ENCODE data around the gene INPP5A.

The INPP5A gene

DNA sequence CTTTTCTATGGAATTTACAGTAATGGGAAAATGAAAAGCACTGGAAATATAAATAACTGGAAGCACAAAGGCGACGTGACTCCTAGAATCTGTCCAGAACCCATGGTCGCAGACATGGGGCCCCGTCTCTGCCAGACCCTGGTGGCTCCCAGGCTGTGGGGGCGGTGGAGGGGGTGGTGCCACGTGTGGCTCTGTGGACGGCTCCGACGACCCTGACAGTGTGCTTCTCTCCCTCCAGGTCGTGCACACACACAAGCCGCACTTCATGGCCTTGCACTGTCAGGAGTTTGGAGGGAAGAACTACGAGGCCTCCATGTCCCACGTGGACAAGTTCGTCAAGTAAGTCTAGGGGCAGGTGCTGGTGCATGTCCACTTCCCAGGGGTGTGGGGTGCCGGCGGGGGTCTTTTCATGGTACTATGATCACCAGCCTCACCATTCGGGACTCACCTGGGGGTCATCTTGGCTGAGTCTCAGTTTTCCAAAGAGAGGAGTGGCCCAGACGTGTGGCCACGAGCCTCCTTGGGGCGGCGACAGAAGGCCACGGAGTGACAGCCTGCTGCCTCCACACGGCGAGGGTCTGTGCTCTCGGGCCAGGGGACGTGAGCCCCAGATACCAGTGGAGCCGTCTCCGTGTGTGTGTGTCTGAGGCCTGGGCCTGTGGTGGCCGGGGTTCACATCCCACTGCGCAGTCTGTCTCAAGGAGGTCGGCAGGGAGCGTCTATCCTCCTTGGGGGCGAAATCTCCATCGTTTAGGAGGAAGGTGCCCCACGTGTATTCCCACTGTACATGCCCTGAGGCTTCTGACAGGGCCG, 108.2 kb downstream of the INPP5A start:
- DNase-seq (ENCODE audit: low spot score), result no peak
- no peak for TF ChIP-seq CTCF (IDR thresholded peaks at IDR 0.05; ENCODE audit: borderline replicate concordance, control extremely low read depth, extremely low read depth, insufficient read depth, missing control alignments)
- in situ Hi-C loops (cut with MboI; ENCODE audit: low sequenced_read_pairs, unreplicated experiment), result loop anchor here (25.0 kb wide), 1 partner anchor 434 kb away; no protein-coding TSS in a partner anchor

DNA sequence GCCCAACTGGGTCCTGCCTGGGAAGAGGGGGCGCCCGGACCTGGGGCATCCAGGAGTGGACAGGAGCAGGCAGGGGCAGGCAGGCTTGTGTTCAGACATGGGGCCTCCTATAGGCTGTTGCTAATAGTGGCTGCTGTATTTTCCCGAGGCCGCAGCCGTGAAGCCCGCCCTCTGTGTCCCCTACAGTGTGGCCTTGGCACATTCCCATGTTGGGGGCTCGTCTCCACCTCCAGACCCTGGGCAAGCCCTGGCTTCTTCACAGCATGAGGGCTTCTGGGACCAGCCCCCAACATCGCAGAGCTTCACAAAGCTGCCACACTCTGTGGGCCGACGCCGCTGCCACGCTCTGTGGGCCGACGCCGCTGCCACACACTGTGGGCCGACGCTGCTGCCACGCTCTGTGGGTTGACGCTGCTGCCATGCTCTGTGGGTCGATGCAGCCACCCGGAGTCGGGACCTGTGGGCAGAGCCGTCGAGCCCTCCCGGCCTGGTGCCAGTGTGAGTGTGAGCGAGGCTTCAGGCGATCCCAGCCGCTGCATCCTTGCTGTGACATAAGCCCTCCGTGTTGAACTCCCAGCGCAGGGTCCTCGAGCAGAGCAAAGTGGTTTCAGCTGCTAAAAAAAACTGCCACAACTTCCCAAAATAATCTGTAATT, 109.0 kb downstream of the INPP5A start:
- TF ChIP-seq CTCF (IDR thresholded peaks at IDR 0.05; ENCODE audit: borderline replicate concordance, control extremely low read depth, extremely low read depth, insufficient read depth, missing control alignments), result no peak
- in situ Hi-C loops (cut with MboI; ENCODE audit: low sequenced_read_pairs, unreplicated experiment), result loop anchor here (25.0 kb wide), 1 partner anchor 434 kb away; no protein-coding TSS in a partner anchor
- DNase-seq (ENCODE audit: low spot score), result no peak

DNA sequence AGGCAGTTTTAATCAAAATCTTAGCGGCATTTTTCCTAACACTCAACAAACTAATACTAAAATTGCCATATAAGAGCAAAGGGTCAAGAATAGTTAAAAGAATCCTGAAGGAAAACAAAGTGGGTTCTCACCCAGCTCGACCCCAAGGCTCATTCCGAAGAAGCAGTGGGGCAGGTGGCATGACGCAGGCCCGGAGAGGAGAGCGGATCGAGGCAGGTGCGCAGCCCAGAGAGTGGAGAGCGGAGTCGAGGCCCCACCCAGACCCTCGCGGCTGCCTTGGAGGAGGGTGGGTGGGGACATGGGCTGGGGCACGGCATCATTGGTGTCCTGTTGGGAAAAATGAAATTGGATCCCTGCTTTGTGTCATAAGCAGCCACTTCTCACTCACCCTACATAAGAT, 109.8 kb downstream of the INPP5A start:
- in situ Hi-C loops (cut with MboI; ENCODE audit: low sequenced_read_pairs, unreplicated experiment), result loop anchor here (25.0 kb wide), 1 partner anchor 435 kb away; no protein-coding TSS in a partner anchor
- TF ChIP-seq CTCF (IDR thresholded peaks at IDR 0.05; ENCODE audit: borderline replicate concordance, control extremely low read depth, extremely low read depth, insufficient read depth, missing control alignments), result no peak

DNA sequence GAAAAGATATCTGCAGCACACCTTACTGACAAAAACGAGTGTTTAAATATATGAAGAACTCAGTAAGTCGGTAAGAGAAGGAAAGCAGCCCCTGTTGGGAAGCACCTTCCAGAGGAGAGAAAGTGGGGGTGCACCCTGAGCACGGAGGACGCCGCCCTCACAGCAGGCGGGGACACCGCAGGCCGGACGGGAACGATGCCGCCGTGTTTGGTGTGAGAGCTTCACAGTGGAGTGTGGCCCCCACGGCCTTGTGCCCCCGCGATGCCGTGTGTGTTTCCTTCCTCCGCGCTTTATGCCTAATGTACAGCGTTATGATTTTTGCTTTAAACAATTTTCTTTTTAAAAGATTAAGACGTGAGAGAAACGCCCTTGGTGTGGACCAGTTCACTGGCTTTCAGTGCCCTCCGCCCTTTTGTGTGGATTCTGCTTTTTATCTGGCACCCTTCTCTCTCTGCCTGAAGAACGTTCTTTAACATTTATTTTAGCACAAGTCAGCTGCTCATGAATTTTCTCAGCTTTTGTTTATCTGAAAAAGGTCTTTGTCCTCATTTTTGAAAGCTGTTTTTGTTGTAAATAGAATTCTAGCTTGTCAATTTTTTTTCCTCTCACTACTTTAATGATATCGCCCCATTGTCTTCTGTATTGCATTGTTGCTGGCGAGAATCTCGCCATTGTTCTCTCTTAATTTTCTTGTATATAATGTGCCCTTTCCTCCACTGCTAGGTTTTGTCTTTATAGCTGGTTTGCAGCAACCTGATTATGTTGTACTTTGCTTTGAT, 110.7 kb downstream of the INPP5A start:
- DNase-seq (ENCODE audit: low spot score), result no peak
- in situ Hi-C loops (cut with MboI; ENCODE audit: low sequenced_read_pairs, unreplicated experiment), result loop anchor here (25.0 kb wide), 1 partner anchor 436 kb away; no protein-coding TSS in a partner anchor
- TF ChIP-seq CTCF (IDR thresholded peaks at IDR 0.05; ENCODE audit: borderline replicate concordance, control extremely low read depth, extremely low read depth, insufficient read depth, missing control alignments), result no peak

More for the DNA sequence above, 109.8 kb downstream of the INPP5A start:
- no peak for DNase-seq (ENCODE audit: low spot score)

DNA sequence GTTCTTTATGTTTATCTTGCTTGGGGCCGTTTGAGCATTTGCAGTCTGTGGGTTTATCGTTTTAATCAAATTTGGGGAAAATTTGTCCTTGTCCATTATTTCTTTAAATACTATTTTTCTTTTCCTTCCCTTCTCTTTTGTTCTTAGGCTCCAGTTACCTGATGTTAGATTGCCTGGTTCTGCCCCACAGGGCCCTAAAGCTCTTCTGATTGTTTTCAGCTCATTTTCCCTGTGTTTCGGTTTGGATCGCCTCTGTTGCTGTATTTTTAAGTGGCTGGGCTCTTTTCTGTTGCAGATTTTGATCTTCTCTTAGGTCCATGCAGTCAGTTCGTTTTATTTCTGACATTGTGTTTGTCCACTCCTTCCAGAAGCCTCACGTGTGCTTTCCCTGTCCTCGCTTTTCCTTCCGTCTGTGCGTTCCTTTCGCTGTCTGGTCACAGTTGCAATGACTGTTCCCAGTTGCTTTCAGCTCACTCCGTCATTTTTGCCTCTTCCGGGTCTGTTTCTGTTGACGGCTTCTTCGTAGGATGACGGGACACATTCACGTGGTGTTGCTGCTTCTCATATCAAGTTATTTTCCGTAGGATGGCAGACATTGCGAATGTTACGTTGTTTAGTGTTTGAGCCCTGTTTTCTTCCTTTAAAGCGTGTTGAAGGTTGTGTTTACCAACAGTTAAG, 111.4 kb downstream of the INPP5A start:
- TF ChIP-seq CTCF (IDR thresholded peaks at IDR 0.05; ENCODE audit: borderline replicate concordance, control extremely low read depth, extremely low read depth, insufficient read depth, missing control alignments), result no peak
- DNase-seq (ENCODE audit: low spot score), result no peak
- in situ Hi-C loops (cut with MboI; ENCODE audit: low sequenced_read_pairs, unreplicated experiment), result loop anchor here (25.0 kb wide), 1 partner anchor 437 kb away; no protein-coding TSS in a partner anchor

Data from GM13976 (cell line).